HepG2 (cell line): ENCODE measurements around the gene ATP6V0A1. TPM values are rescaled to one million over a fixed set of nuclear protein-coding genes. Genes with fewer than 3 reads are reported as not detected.

Experiments
- ARHGAP35 ChIP-seq: sonication (generic); formaldehyde crosslinking; IDR thresholded peaks from 2 replicates; pipeline ENCODE4 v1.9.0; 2022; ENCODE audit warnings: mild to moderate bottlenecking, inconsistent platforms, moderate library complexity, missing genetic modification reagents, borderline replicate concordance
- CEBPG ChIP-seq: IDR thresholded peaks from 2 replicates; pipeline ENCODE4 v1.6.1; 2016
- FOXA3 ChIP-seq: IDR thresholded peaks from 2 replicates; pipeline ENCODE4 v1.6.1; 2016; ENCODE audit warnings: missing genetic modification reagents, missing compliant biosample characterization
- GATAD2A ChIP-seq: IDR thresholded peaks from 2 replicates; pipeline ENCODE4 v1.6.1; 2016
- HCFC1 ChIP-seq: fragments of 150-350 bp; IDR thresholded peaks from 2 replicates; pipeline ENCODE4 v1.6.1; 2014; ENCODE audit warnings: low read depth, low read length
- HDAC2 ChIP-seq: sonication (generic); formaldehyde crosslinking; IDR thresholded peaks from 2 replicates; pipeline ENCODE4 v1.4.0; 2020; ENCODE audit warnings: missing genetic modification reagents
- KAT7 ChIP-seq: IDR thresholded peaks from 2 replicates; pipeline ENCODE4 v1.6.1; 2018; ENCODE audit warnings: borderline replicate concordance, missing compliant biosample characterization
- KLF13 ChIP-seq: sonication (generic); formaldehyde crosslinking; IDR thresholded peaks from 2 replicates; pipeline ENCODE4 v1.4.0; 2020; ENCODE audit warnings: mild to moderate bottlenecking, missing genetic modification reagents
- MEIS2 ChIP-seq: sonication (generic); formaldehyde crosslinking; IDR thresholded peaks from 2 replicates; pipeline ENCODE4 v1.9.0; 2021; ENCODE audit warnings: mild to moderate bottlenecking, missing genetic modification reagents
- MIER2 ChIP-seq: IDR thresholded peaks from 2 replicates; pipeline ENCODE4 v1.6.1; 2016; ENCODE audit warnings: missing biosample characterization, missing genetic modification reagents
- MIXL1 ChIP-seq: IDR thresholded peaks from 2 replicates; pipeline ENCODE4 v1.6.1; 2016
- NCOA2 ChIP-seq: sonication (generic); formaldehyde crosslinking; IDR thresholded peaks from 2 replicates; pipeline ENCODE4 v1.8.0; 2022; ENCODE audit warnings: inconsistent platforms
- RXRA ChIP-seq: sonication (generic); formaldehyde crosslinking; IDR thresholded peaks from 2 replicates; pipeline ENCODE4 v1.5.1; 2020; ENCODE audit warnings: missing genetic modification reagents
- SMAD1 ChIP-seq: sonication (generic); formaldehyde crosslinking; IDR thresholded peaks from 2 replicates; pipeline ENCODE4 v1.4.0; 2020; ENCODE audit warnings: missing genetic modification reagents, low read depth, mild to moderate bottlenecking, borderline replicate concordance
- SNAPC2 ChIP-seq: sonication (generic); formaldehyde crosslinking; IDR thresholded peaks from 2 replicates; pipeline ENCODE4 v1.8.1; 2022; ENCODE audit warnings: mild to moderate bottlenecking, missing genetic modification reagents
- TEAD3 ChIP-seq: optimal IDR thresholded peaks from 2 replicates; pipeline ENCODE3; 2016; ENCODE audit warnings: borderline replicate concordance
- ZFY ChIP-seq: sonication (generic); formaldehyde crosslinking; IDR thresholded peaks from 2 replicates; pipeline ENCODE4 v1.4.0; 2020; ENCODE audit warnings: missing genetic modification reagents
- ZNF121 ChIP-seq: sonication (generic); formaldehyde crosslinking; IDR thresholded peaks from 2 replicates; pipeline ENCODE4 v1.5.0; 2020; ENCODE audit warnings: mild to moderate bottlenecking, missing genetic modification reagents
- ZNF30 ChIP-seq: sonication (generic); formaldehyde crosslinking; IDR thresholded peaks from 2 replicates; pipeline ENCODE4 v1.5.0; 2020; ENCODE audit warnings: mild to moderate bottlenecking, missing genetic modification reagents
- ZNF354B ChIP-seq: sonication (generic); formaldehyde crosslinking; IDR thresholded peaks from 2 replicates; pipeline ENCODE4 v1.8.0; 2022; ENCODE audit warnings: mild to moderate bottlenecking, missing genetic modification reagents
- ZNF468 ChIP-seq: sonication (generic); formaldehyde crosslinking; IDR thresholded peaks from 2 replicates; pipeline ENCODE4 v1.8.0; 2022; ENCODE audit warnings: mild to moderate bottlenecking, moderate library complexity, missing genetic modification reagents
- ZNF776 ChIP-seq: sonication (generic); formaldehyde crosslinking; IDR thresholded peaks from 2 replicates; pipeline ENCODE4 v1.4.0; 2020; ENCODE audit warnings: mild to moderate bottlenecking, missing genetic modification reagents
- polyA plus RNA-seq, 8 experiments: library from polyadenylated mRNA; depleted of rRNA in 3 of 8; stranded (reverse) in 7 of 8; unstranded in 1 of 8; fragments of >200 nt; fragmentation: Illumina TruSeq in 4 of 8; extraction: Trizol in 4 of 8; gene quantifications; 2 replicates each; pipeline versions ENCODE4 v1.2.1 to v1.2.3, GENCODE V29; 2011 to 2016; ENCODE audit warnings: low read depth in 4 of 8, missing spikeins in 1 of 8, mixed read lengths in 1 of 8; ENCODE audit not compliant: insufficient read depth in 1 of 8
- total RNA-seq, 5 experiments: library from RNA; depleted of rRNA; stranded (reverse); fragments of >200 nt; fragmentation: Illumina TruSeq; extraction: Trizol; gene quantifications; 2 replicates each; pipeline ENCODE4 v1.2.3, GENCODE V29; 2016; ENCODE audit warnings: low read depth in 1 of 5
- TF ChIP-seq, protein P1 (sequence below): sonication (generic); formaldehyde crosslinking; IDR thresholded peaks from 2 replicates; pipeline ENCODE4 v1.4.0; 2020; ENCODE audit warnings: missing genetic modification reagents, borderline replicate concordance
- TF ChIP-seq, protein P2 (sequence below): sonication (generic); formaldehyde crosslinking; IDR thresholded peaks from 2 replicates; pipeline ENCODE4 v1.5.0; 2020; ENCODE audit warnings: missing genetic modification reagents
- TF ChIP-seq, protein P3 (sequence below): sonication (generic); formaldehyde crosslinking; IDR thresholded peaks from 2 replicates; pipeline ENCODE4 v1.5.1; 2020; ENCODE audit warnings: missing genetic modification reagents, mild to moderate bottlenecking, borderline replicate concordance
- TF ChIP-seq, protein P4 (sequence below): sonication (generic); formaldehyde crosslinking; IDR thresholded peaks from 2 replicates; pipeline ENCODE4 v1.4.0; 2020; ENCODE audit warnings: missing genetic modification reagents

The ATP6V0A1 gene
- total and polyA plus RNA-seq, 2 of the 13 experiments (the other 11 are each of a cell fraction or from before 2014, with no cell fraction given), result 27.9 to 54.1 TPM

DNA sequence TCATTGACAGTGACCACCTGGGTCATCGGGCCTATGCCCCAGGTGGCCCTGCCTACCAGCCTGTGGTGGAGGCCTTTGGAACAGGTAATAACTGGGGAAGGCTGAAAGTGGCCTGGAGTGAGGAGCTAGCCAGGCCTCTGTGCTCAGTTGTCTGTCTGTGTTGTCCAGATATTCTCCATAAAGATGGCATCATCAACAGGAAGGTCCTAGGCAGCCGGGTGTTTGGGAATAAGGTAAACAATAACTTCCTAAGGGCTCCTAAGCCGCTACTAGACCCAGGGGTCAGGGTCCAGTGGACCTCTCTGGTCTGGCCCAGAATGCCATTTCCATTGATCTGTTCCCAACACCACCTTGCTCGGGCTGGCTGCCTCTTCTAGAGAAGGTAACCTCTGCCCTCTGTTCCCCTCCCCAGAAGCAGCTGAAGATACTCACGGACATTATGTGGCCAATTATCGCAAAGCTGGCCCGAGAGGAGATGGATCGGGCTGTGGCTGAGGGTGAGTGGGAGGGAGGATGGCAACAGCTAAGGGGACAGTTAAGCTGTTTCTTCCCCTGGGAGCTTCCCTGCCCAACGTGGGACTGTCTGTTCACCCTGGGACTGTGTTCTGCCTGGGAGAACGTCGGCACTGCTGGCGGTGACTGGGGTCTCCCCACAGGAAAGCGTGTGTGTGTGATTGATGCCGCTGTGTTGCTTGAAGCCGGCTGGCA is 106.3 kb downstream of the ATP6V0A1 start (continued):
- TF ChIP-seq MIER2 (peak; percentile 39; the same call in 1 of the 2 replicates), CEBPG (CRISPR knock-in tag) (peak; percentile 27; the same call in 1 of the 2 replicates), GATAD2A (CRISPR knock-in tag) (peak; percentile 96), SMAD1 (CRISPR knock-in tag) (no peak; the same call in 1 of the 2 replicates), ZNF121 (CRISPR knock-in tag) (peak; percentile 98), ARHGAP35 (CRISPR knock-in tag) (no peak), FOXA3 (CRISPR knock-in tag) (peak; percentile 78), TEAD3 (CRISPR knock-in tag) (peak; percentile 65), HDAC2 (CRISPR knock-in tag) (peak; percentile 88), NCOA2 (CRISPR knock-in tag) (peak; percentile 76), MIXL1 (CRISPR knock-in tag) (peak; percentile 86; the same call in 1 of the 2 replicates), ZNF776 (CRISPR knock-in tag) (no peak), RXRA (peak; percentile 74), SNAPC2 (CRISPR knock-in tag) (no peak), KAT7 (CRISPR knock-in tag) (peak; percentile 51; the same call in 1 of the 2 replicates), ZNF30 (no peak), ZNF354B (CRISPR knock-in tag) (no peak), MEIS2 (CRISPR knock-in tag) (peak; percentile 56; the same call in 1 of the 2 replicates), HCFC1 (no peak), ZNF468 (CRISPR knock-in tag) (no peak), KLF13 (no peak), ZFY (peak; percentile 51; the same call in 1 of the 2 replicates)
- TF ChIP-seq, protein P1, sequence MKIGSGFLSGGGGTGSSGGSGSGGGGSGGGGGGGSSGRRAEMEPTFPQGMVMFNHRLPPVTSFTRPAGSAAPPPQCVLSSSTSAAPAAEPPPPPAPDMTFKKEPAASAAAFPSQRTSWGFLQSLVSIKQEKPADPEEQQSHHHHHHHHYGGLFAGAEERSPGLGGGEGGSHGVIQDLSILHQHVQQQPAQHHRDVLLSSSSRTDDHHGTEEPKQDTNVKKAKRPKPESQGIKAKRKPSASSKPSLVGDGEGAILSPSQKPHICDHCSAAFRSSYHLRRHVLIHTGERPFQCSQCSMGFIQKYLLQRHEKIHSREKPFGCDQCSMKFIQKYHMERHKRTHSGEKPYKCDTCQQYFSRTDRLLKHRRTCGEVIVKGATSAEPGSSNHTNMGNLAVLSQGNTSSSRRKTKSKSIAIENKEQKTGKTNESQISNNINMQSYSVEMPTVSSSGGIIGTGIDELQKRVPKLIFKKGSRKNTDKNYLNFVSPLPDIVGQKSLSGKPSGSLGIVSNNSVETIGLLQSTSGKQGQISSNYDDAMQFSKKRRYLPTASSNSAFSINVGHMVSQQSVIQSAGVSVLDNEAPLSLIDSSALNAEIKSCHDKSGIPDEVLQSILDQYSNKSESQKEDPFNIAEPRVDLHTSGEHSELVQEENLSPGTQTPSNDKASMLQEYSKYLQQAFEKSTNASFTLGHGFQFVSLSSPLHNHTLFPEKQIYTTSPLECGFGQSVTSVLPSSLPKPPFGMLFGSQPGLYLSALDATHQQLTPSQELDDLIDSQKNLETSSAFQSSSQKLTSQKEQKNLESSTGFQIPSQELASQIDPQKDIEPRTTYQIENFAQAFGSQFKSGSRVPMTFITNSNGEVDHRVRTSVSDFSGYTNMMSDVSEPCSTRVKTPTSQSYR (CRISPR knock-in tag), result 0 out of 2 replicates have a peak, but pooled peaks have one; percentile 6
- TF ChIP-seq, protein P2, sequence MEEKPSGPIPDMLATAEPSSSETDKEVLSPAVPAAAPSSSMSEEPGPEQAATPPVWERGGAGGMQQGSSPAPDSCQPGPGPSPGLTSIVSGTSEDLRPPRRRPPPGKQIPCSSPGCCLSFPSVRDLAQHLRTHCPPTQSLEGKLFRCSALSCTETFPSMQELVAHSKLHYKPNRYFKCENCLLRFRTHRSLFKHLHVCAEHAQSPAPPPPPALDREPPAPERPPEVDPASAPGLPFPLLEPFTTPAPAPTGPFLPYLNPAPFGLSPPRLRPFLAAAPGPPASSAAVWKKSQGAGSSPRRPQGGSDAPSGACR, result no peak
- TF ChIP-seq, protein P3, sequence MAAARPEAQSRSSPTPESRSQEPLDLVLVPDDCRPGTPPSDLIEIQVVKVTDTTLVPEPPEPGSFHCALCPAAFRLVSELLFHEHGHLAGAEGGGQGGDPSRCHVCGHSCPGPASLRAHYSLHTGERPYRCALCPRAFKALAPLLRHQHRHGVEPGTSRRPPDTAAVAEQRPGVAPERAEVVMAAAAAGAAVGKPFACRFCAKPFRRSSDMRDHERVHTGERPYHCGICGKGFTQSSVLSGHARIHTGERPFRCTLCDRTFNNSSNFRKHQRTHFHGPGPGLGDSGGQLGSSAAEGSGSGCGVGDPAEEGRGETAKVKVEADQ (CRISPR knock-in tag), result 0 out of 2 replicates have a peak, but pooled peaks have one; percentile 62
- TF ChIP-seq, protein P4, sequence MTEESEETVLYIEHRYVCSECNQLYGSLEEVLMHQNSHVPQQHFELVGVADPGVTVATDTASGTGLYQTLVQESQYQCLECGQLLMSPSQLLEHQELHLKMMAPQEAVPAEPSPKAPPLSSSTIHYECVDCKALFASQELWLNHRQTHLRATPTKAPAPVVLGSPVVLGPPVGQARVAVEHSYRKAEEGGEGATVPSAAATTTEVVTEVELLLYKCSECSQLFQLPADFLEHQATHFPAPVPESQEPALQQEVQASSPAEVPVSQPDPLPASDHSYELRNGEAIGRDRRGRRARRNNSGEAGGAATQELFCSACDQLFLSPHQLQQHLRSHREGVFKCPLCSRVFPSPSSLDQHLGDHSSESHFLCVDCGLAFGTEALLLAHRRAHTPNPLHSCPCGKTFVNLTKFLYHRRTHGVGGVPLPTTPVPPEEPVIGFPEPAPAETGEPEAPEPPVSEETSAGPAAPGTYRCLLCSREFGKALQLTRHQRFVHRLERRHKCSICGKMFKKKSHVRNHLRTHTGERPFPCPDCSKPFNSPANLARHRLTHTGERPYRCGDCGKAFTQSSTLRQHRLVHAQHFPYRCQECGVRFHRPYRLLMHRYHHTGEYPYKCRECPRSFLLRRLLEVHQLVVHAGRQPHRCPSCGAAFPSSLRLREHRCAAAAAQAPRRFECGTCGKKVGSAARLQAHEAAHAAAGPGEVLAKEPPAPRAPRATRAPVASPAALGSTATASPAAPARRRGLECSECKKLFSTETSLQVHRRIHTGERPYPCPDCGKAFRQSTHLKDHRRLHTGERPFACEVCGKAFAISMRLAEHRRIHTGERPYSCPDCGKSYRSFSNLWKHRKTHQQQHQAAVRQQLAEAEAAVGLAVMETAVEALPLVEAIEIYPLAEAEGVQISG (CRISPR knock-in tag), result peak; percentile 75; the same call in 1 of the 2 replicates
